Neural progenitor cell (in vitro differentiated cells): ENCODE measurements around the gene BFAR.
"Not testable (repeated sequence)": the region's sequence is repeated elsewhere in the genome, so short reads cannot be mapped to it uniquely, and the experiment has no call there.

Experiments used
- CTCF ChIP-seq: fragments of 200-600 bp; sonication (generic); IDR thresholded peaks from 2 replicates; pipeline ENCODE4 v1.5.1; 2017; ENCODE audit warnings: antibody characterized with exemption, mild to moderate bottlenecking
- EZH2 ChIP-seq: fragments of 200-600 bp; sonication (generic); IDR thresholded peaks from 2 replicates; pipeline ENCODE4 v1.6.1; 2017; ENCODE audit warnings: antibody characterized with exemption, mild to moderate bottlenecking, moderate library complexity

DNA sequence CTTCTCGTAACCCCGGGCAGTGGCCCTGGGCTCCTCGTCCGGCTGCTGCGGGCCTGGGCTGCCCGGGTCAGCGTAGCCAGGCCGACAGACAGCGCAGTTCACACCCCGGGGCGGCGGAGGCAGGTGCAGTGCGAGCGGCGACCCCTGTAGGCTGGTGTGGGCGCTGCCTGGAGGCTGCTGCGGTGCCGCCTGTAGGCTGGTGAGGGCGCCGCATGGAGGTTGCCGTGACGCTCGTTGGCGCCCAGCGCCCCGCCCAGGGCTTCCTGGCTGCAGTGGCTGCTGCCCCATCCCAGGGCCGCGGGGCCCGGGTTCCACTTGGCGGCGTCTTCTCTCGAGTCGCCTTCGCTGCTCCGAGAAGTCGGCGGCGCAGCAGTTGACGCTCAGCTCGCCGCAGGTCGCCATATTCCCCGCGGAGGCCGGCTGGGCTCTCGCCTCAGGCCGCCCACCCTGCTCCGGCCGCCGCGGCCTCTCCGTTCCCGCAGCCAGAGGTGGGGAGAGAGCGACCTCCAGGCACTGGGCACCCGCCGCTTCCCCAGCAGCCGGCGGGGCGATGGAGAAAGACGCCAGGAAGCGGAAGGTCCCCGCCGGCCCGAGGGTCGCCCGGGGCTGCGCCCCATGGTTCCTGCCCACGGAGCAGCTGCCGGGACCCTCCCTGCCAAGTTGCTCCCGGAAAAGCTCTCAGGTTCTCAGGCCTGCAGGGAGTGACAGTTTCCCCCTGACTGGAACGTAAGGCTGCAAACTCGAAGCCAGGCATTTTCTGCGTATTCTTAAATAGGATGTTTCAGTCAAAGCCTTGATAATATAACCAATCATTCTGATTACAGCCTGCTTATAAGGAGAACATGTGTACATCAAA, 70.6 kb downstream of the BFAR start, which contains the start of gene NPIPA3:
- TF ChIP-seq CTCF, EZH2: not testable (repeated sequence)
